CD14-positive monocyte (primary cell): ENCODE measurements around the gene AFF3. TPM values are rescaled to one million over a fixed set of nuclear protein-coding genes. Genes with fewer than 3 reads are reported as not detected.
A peak's percentile ranks its signal among the peaks of the same experiment; 100 is the strongest.

ENCODE experiments used
- DNase-seq, 3 donors: peaks; one replicate each; pipeline ENCODE4 v3.0.0-alpha.2; 2011 to 2022
- H2AFZ ChIP-seq: 2 replicates; pipeline ENCODE4 v1.6.0; 2012; ENCODE audit warnings: mild to moderate bottlenecking, low read depth, low read length, inconsistent platforms; ENCODE audit not compliant: insufficient read depth, poor library complexity, severe bottlenecking
- H3K27ac ChIP-seq, 2 donors: 1 replicate in 1 of 2; 2 replicates in 1 of 2; pipeline ENCODE4 v1.5.1; 2012 to 2013; ENCODE audit warnings: low read length in 2 of 2, control low read depth in 1 of 2, inconsistent platforms in 1 of 2, low read depth in 1 of 2, mild to moderate bottlenecking in 1 of 2
- H3K27me3 ChIP-seq, 2 donors: one replicate each; pipeline versions ENCODE4 v1.6.0 to v1.6.1; 2011 to 2013; ENCODE audit warnings: low read length in 2 of 2; ENCODE audit not compliant: control insufficient read depth in 2 of 2, insufficient read depth in 2 of 2
- H3K36me3 ChIP-seq, 2 donors: replicated peaks in 1 of 2; 1 replicate in 1 of 2; 2 replicates in 1 of 2; pipeline versions ENCODE4 v1.5.1 to v1.6.1; 2012 to 2013; ENCODE audit warnings: low read length in 2 of 2, control low read depth in 1 of 2, inconsistent platforms in 1 of 2, mild to moderate bottlenecking in 1 of 2; ENCODE audit not compliant: insufficient read depth in 2 of 2, control insufficient read depth in 1 of 2
- H3K4me1 ChIP-seq, 2 donors: 1 replicate in 1 of 2; 2 replicates in 1 of 2; pipeline versions ENCODE4 v1.5.1 to v1.6.1; 2012 to 2013; ENCODE audit warnings: low read length in 2 of 2, control low read depth in 1 of 2, inconsistent platforms in 1 of 2, mild to moderate bottlenecking in 1 of 2, moderate library complexity in 1 of 2; ENCODE audit not compliant: insufficient read depth in 2 of 2, control insufficient read depth in 1 of 2
- H3K4me2 ChIP-seq: replicated peaks from 2 replicates; pipeline ENCODE3; 2012; ENCODE audit warnings: low read length, moderate library complexity, mild to moderate bottlenecking; ENCODE audit not compliant: poor library complexity, severe bottlenecking; ENCODE audit errors: extremely low read depth
- H3K4me3 ChIP-seq, 3 experiments: fragments of 200-600 bp in 1 of 3; sonication (generic) in 1 of 3; replicated peaks in 1 of 3; 1 replicate in 2 of 3; 2 replicates in 1 of 3; pipeline ENCODE4 v1.5.1; 2011 to 2013; ENCODE audit warnings: low read length in 3 of 3, mild to moderate bottlenecking in 3 of 3, control low read depth in 2 of 3, low read depth in 2 of 3, inconsistent platforms in 1 of 3, moderate library complexity in 1 of 3
- H3K79me2 ChIP-seq: 2 replicates; pipeline ENCODE4 v1.6.0; 2012; ENCODE audit warnings: mild to moderate bottlenecking, control low read depth, inconsistent platforms, low read length, moderate library complexity; ENCODE audit not compliant: insufficient read depth
- H3K9ac ChIP-seq: 2 replicates; pipeline ENCODE4 v1.6.0; 2017; ENCODE audit warnings: low read length, mild to moderate bottlenecking; ENCODE audit not compliant: insufficient read depth, poor library complexity, severe bottlenecking
- H3K9me3 ChIP-seq, 2 donors: replicated peaks in 1 of 2; 1 replicate in 1 of 2; 2 replicates in 1 of 2; pipeline versions ENCODE4 v1.5.1 to v1.6.1; 2012 to 2013; ENCODE audit warnings: low read length in 2 of 2, control low read depth in 1 of 2; ENCODE audit not compliant: control insufficient read depth in 1 of 2, insufficient read depth in 1 of 2
- H4K20me1 ChIP-seq: 2 replicates; pipeline ENCODE4 v1.6.0; 2012; ENCODE audit warnings: mild to moderate bottlenecking, low read length, control low read depth, moderate library complexity; ENCODE audit not compliant: insufficient read depth
- H3K27ac Mint-ChIP-seq, 7 donors: one replicate each; pipeline ENCODE4 v1.8.0; 2020; ENCODE audit warnings: mild to moderate bottlenecking in 7 of 7, mixed read lengths in 7 of 7, moderate library complexity in 6 of 7, inconsistent platforms in 2 of 7
- H3K27me3 Mint-ChIP-seq, 3 donors: one replicate each; pipeline ENCODE4 v1.8.0; 2021 to 2022; ENCODE audit warnings: low read depth in 3 of 3, mild to moderate bottlenecking in 3 of 3, mixed read lengths in 3 of 3, moderate library complexity in 3 of 3, inconsistent platforms in 1 of 3
- H3K36me3 Mint-ChIP-seq, 2 donors: one replicate each; pipeline ENCODE4 v1.8.0; 2020; ENCODE audit warnings: mixed read lengths in 2 of 2, inconsistent platforms in 1 of 2, mild to moderate bottlenecking in 1 of 2
- H3K4me1 Mint-ChIP-seq: one replicate; pipeline ENCODE4 v1.8.0; 2020; ENCODE audit warnings: mild to moderate bottlenecking, mixed read lengths
- H3K4me3 Mint-ChIP-seq, 2 donors: one replicate each; pipeline ENCODE4 v1.8.0; 2020; ENCODE audit warnings: mild to moderate bottlenecking in 2 of 2, mixed read lengths in 2 of 2, moderate library complexity in 1 of 2
- H3K9me3 Mint-ChIP-seq, 7 donors: one replicate each; pipeline ENCODE4 v1.8.0; 2020 to 2022; ENCODE audit warnings: mixed read lengths in 7 of 7, mild to moderate bottlenecking in 6 of 7, moderate library complexity in 6 of 7, inconsistent platforms in 2 of 7
- WGBS: methylation state at CpG from one replicate; pipeline ENCODE4 v1.1.5; 2013; ENCODE audit warnings: missing lambda C conversion rate; ENCODE audit not compliant: insufficient coverage; 5-methylcytosine and 5-hydroxymethylcytosine counted together
- intact Hi-C, 2 donors: fragments of 100-400 bp; cut with micrococcal nuclease; formaldehyde crosslinking; loops; one replicate each; pipeline versions ENCODE4 v1.15.0 to v1.15.1; 2023
- polyA plus RNA-seq, 3 donors: library from polyadenylated mRNA; depleted of rRNA in 1 of 3; unstranded in 2 of 3; stranded (reverse) in 1 of 3; fragments of 300-500 nt in 2 of 3; fragments of >200 nt in 1 of 3; fragmentation: Illumina TruSeq in 2 of 3; gene quantifications; 1 replicate in 2 of 3; 2 replicates in 1 of 3; pipeline ENCODE4 v1.2.3, GENCODE V29; 2012 to 2021
- TF ChIP-seq, protein P1 (sequence below): fragments of 200-600 bp; IDR thresholded peaks from one replicate; pipeline ENCODE4 v1.8.0; 2022; ENCODE audit warnings: antibody characterized with exemption, mild to moderate bottlenecking

The AFF3 gene
- polyA plus RNA-seq, 3 donors, result 0.17 to 4.1 (median 0.49) TPM

GRCh38 chr2:99961196-99961913 is 181.0 kb downstream of the AFF3 start:
- H3K36me3 ChIP-seq, result no peaks in the 10 kb centered on the region
- TF ChIP-seq, protein P1, sequence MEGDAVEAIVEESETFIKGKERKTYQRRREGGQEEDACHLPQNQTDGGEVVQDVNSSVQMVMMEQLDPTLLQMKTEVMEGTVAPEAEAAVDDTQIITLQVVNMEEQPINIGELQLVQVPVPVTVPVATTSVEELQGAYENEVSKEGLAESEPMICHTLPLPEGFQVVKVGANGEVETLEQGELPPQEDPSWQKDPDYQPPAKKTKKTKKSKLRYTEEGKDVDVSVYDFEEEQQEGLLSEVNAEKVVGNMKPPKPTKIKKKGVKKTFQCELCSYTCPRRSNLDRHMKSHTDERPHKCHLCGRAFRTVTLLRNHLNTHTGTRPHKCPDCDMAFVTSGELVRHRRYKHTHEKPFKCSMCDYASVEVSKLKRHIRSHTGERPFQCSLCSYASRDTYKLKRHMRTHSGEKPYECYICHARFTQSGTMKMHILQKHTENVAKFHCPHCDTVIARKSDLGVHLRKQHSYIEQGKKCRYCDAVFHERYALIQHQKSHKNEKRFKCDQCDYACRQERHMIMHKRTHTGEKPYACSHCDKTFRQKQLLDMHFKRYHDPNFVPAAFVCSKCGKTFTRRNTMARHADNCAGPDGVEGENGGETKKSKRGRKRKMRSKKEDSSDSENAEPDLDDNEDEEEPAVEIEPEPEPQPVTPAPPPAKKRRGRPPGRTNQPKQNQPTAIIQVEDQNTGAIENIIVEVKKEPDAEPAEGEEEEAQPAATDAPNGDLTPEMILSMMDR, result no peak
- Mint-ChIP-seq H3K4me1 (peaks cover 27% of the 10 kb centered on the region), H3K27me3 (peaks cover 0 to 6% (median 0%) of the 10 kb centered on the region in 3 donors), H3K36me3 (peaks cover 2 to 10% of the 10 kb centered on the region in 2 donors), H3K4me3 (no peak overlapping the region), H3K27ac (no peak overlapping the region), H3K9me3 (peaks cover 0 to 1% (median 0%) of the 10 kb centered on the region in 7 donors)
- WGBS, result 98% methylated on average over 6 of the region's 9 CpGs
- peaks cover 7 to 13% of the 10 kb centered on the region in 2 donors for H3K4me1 ChIP-seq
- no peaks in the 10 kb centered on the region for H3K79me2 ChIP-seq
- no peaks in the 10 kb centered on the region for H3K27me3 ChIP-seq
- intact Hi-C loops, result no loop called here
- no peak overlapping the region for H3K27ac ChIP-seq
- no peaks in the 10 kb centered on the region for H4K20me1 ChIP-seq
- no peaks in the 10 kb centered on the region for H3K9me3 ChIP-seq
- H3K4me2 ChIP-seq, result no peak overlapping the region
- no peak overlapping the region for H3K9ac ChIP-seq
- no peak overlapping the region for H3K4me3 ChIP-seq
- DNase-seq, result no peak
- H2AFZ ChIP-seq, result no peak overlapping the region

- H4K20me1 ChIP-seq, result no peaks in the 10 kb centered on the region
- no peaks in the 10 kb centered on the region for H3K79me2 ChIP-seq
- Mint-ChIP-seq H3K9me3 (peaks cover 0 to 1% (median 0%) of the 10 kb centered on the region in 7 donors), H3K4me1 (peaks cover 33% of the 10 kb centered on the region), H3K4me3 (no peak overlapping the region), H3K27me3 (peaks cover 0 to 6% (median 0%) of the 10 kb centered on the region in 3 donors), H3K36me3 (peaks cover 2 to 10% of the 10 kb centered on the region in 2 donors), H3K27ac (no peak overlapping the region)
- H3K9ac ChIP-seq, result no peak overlapping the region
- H3K4me3 ChIP-seq, result no peak overlapping the region
- no peaks in the 10 kb centered on the region for H3K27me3 ChIP-seq
- H2AFZ ChIP-seq, result peak overlapping the region; percentile 16
- DNase-seq, result no peak
- TF ChIP-seq, protein P1, result no peak
- intact Hi-C loops, result no loop called here
- 100% methylated on average over 1 of the region's 3 CpGs for WGBS
- peaks cover 10 to 19% of the 10 kb centered on the region in 2 donors for H3K4me1 ChIP-seq
- H3K4me2 ChIP-seq, result no peak overlapping the region
- H3K9me3 ChIP-seq, result no peaks in the 10 kb centered on the region
- H3K36me3 ChIP-seq, result no peaks in the 10 kb centered on the region
- no peak overlapping the region for H3K27ac ChIP-seq
Measured at GRCh38 chr2:99960790-99961189, 181.6 kb downstream of the AFF3 start.
